Nephron progenitor cell (in vitro differentiated cells): Measurements from ENCODE around the gene BPIFB4.
A peak's percentile ranks its signal among the peaks of the same experiment; 100 is the strongest.
"Not testable (repeated sequence)": the region's sequence is repeated elsewhere in the genome, so short reads cannot be mapped to it uniquely, and the experiment has no call there.

Experiments
- DNase-seq: peaks from one replicate; pipeline ENCODE4 v3.0.0; 2021
- H3K27ac Mint-ChIP-seq: 2 replicates; pipeline ENCODE4 v1.8.0; 2021; ENCODE audit warnings: mild to moderate bottlenecking, moderate library complexity, mixed read lengths
- H3K27me3 Mint-ChIP-seq: 2 replicates; pipeline ENCODE4 v1.8.0; 2021; ENCODE audit warnings: mild to moderate bottlenecking, low read depth, mixed read lengths; ENCODE audit not compliant: poor library complexity
- H3K36me3 Mint-ChIP-seq: 2 replicates; pipeline ENCODE4 v1.8.0; 2021; ENCODE audit warnings: low read depth, mixed read lengths
- H3K4me1 Mint-ChIP-seq: 2 replicates; pipeline ENCODE4 v1.8.0; 2021; ENCODE audit warnings: mixed read lengths
- H3K4me3 Mint-ChIP-seq: 2 replicates; pipeline ENCODE4 v1.8.0; 2021; ENCODE audit warnings: mild to moderate bottlenecking, moderate library complexity, mixed read lengths
- H3K9me3 Mint-ChIP-seq: 2 replicates; pipeline ENCODE4 v1.8.0; 2021; ENCODE audit warnings: mild to moderate bottlenecking, moderate library complexity, mixed read lengths
- TF ChIP-seq, protein P1 (sequence below): fragments of 200-600 bp; sonication (generic); IDR thresholded peaks from 2 replicates; pipeline ENCODE4 v1.5.0; 2021; ENCODE audit warnings: antibody characterized with exemption

Gene BPIFB4

DNA sequence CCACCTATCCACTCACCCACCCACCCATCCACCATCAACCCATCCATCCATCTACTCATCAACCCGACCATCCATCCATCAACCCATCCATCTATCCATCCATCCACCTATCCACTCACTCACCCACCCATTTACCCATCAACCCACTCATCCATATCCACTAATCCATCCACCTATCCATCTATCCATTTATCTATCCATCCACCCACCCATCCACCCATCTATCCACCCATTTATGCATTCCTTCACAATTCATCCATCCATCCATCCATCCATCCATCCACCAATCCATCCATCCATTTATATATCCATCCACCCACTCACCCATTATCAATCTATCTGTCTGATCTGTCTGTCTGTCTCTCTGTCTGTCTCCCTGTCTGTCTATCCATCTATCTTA is 14.1 kb downstream of the BPIFB4 start:
- DNase-seq = no peak
- peaks cover 42% of the 10 kb centered on the region for H3K27me3 Mint-ChIP-seq
- no peaks in the 10 kb centered on the region for H3K36me3 Mint-ChIP-seq
- H3K4me3 Mint-ChIP-seq = no peak overlapping the region
- H3K27ac Mint-ChIP-seq = no peak overlapping the region
- H3K4me1 Mint-ChIP-seq = no peaks in the 10 kb centered on the region
- H3K9me3 Mint-ChIP-seq = no peaks in the 10 kb centered on the region
- TF ChIP-seq, protein P1, sequence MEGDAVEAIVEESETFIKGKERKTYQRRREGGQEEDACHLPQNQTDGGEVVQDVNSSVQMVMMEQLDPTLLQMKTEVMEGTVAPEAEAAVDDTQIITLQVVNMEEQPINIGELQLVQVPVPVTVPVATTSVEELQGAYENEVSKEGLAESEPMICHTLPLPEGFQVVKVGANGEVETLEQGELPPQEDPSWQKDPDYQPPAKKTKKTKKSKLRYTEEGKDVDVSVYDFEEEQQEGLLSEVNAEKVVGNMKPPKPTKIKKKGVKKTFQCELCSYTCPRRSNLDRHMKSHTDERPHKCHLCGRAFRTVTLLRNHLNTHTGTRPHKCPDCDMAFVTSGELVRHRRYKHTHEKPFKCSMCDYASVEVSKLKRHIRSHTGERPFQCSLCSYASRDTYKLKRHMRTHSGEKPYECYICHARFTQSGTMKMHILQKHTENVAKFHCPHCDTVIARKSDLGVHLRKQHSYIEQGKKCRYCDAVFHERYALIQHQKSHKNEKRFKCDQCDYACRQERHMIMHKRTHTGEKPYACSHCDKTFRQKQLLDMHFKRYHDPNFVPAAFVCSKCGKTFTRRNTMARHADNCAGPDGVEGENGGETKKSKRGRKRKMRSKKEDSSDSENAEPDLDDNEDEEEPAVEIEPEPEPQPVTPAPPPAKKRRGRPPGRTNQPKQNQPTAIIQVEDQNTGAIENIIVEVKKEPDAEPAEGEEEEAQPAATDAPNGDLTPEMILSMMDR = no peak

DNA sequence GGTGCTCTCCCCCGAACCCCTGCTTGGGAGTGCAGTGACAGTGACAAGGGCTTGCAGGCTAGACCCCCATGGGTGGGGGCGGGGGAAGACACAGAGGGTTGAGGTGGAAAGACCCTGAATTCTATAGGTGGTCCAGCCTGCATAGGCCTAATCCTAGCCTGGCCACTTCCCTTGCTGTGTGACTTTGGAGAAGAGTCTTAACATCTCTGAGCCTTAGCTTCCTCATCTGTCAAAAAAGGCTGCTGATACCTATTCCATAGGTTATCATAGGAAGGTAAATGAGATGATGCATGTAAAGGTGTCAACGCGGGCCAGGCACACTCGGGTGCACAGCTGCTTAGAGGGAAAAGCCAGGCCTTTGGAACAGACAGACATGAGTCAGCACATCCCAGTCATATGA is 15.8 kb downstream of the BPIFB4 start:
- no peaks in the 10 kb centered on the region for H3K9me3 Mint-ChIP-seq
- H3K4me3 Mint-ChIP-seq = no peak overlapping the region
- TF ChIP-seq, protein P1 = no peak
- H3K27ac Mint-ChIP-seq = no peak overlapping the region
- no peaks in the 10 kb centered on the region for H3K4me1 Mint-ChIP-seq
- no peaks in the 10 kb centered on the region for H3K36me3 Mint-ChIP-seq
- no peak for DNase-seq
- peaks cover 43% of the 10 kb centered on the region for H3K27me3 Mint-ChIP-seq

DNA sequence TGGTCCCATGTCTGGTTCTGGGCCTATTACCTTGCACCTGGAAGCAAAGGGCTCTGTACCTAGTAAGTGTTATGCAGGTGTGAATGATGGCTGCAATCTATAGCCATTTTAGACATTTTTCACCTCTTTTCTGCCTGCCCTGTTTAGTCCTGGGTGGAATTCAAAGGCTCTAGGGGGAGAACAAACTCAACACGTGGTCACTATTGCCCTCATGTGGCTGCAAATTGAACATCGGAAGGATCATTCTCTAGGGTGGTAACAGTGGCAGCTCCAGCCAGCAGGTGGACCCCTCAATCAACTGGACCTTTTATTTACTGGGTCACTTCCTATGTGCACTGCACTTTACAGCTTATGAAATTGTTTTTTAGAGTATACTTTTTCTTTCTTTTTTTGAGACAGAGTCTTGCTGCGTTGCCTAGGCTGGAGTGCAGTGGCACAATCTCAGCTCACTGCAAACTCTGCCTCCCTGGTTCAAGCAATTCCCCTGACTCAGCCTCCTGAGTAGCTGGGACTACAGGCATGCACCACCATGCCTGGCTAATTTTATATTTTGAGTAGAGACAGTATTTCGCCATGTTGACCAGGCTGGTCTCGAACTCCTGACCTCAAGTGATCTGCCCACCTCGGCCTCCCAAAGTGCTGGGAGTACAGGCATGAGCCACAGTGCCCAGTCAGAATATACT is 16.6 kb downstream of the BPIFB4 start:
- not testable (repeated sequence) for H3K9me3 Mint-ChIP-seq, H3K36me3 Mint-ChIP-seq, H3K27ac Mint-ChIP-seq, H3K4me1 Mint-ChIP-seq, H3K4me3 Mint-ChIP-seq
- TF ChIP-seq, protein P1 = peak; percentile 76
- peak; percentile 58 for DNase-seq
- peaks cover 39% of the 10 kb centered on the region for H3K27me3 Mint-ChIP-seq

DNA sequence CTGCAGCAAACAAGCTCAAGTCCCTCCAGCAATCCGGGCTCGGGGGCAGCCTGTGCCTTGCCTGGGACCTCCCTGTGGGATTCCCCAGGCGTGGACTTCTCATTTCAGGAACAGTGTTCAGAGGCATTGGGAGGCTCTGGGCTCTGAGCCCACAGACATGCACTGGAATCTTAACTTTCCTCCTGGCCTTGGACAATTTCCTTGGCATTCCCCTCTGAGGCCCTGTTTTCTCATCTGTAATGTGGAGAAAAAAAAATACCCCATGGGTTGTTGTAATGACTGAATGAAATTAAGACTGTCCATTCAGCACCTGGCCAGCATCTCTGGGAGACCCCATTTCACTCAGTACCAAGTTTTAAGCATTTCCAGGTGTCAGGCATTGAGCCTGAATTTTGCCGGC is 17.6 kb downstream of the BPIFB4 start:
- Mint-ChIP-seq H3K27me3 (peaks cover 34% of the 10 kb centered on the region), H3K4me1 (no peaks in the 10 kb centered on the region), H3K9me3 (no peaks in the 10 kb centered on the region), H3K36me3 (no peaks in the 10 kb centered on the region), H3K4me3 (no peak overlapping the region), H3K27ac (no peak overlapping the region)
- TF ChIP-seq, protein P1 = no peak
- no peak for DNase-seq

DNA sequence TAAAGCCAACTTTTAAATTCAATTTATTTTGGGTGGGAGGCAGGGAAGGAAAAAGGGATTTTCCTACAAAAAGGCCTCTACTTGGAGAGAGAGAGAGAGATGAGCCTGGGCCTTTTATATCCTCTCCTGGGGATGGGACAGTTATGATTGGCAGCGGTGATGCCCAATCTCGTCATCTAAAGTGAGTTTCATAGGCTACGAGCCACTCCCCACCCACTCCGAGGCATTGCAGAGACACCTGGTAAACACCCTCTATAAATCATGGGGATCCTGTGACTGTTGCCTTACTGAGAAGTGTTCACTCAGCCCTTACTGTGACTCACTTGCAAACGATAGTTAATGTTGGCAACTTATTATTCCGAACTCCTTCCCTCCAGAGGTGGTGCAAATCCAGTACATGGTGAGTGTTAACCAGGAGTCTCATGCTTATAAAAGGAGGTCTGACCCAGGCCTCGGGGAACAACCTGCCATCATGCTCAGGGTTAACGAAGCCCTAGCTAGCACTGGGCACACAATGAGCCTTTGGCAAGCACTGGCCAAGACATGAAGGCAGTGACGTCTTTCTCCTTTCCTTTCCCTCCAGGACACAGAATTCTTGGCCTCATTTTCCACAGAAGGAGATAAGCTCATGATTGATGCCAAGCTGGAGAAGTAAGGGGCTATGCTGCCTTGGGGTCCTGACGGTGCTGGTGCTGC is 20.5 kb downstream of the BPIFB4 start:
- Mint-ChIP-seq H3K4me1 (peaks cover under 1% of the 10 kb centered on the region), H3K27me3 (peaks cover 20% of the 10 kb centered on the region), H3K4me3 (no peak overlapping the region), H3K9me3 (no peaks in the 10 kb centered on the region), H3K36me3 (no peaks in the 10 kb centered on the region), H3K27ac (no peak overlapping the region)
- DNase-seq = no peak
- TF ChIP-seq, protein P1 = no peak

DNA sequence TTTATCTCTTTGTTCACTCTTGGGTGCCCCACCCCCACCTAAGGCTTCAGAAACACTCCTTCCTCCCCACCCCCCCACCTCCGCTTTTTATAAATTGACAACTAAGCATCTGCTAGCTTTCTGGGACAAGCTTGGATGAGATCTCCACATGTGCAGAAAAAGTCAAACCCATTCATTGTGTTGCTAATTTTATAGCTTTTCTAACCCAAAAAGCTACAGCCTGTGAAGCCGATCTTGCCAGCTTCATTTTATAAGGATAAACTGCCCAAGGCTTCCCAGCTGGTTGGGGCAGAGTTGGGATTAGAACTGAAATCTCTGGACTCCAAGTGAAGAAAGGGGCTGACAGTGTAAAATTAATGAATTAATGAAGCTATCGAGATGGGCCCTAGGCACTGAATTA is 24.1 kb downstream of the BPIFB4 start:
- TF ChIP-seq, protein P1 = no peak
- no peak overlapping the region for H3K4me3 Mint-ChIP-seq
- DNase-seq = no peak
- no peaks in the 10 kb centered on the region for H3K36me3 Mint-ChIP-seq
- H3K9me3 Mint-ChIP-seq = no peaks in the 10 kb centered on the region
- peaks cover 21% of the 10 kb centered on the region for H3K27me3 Mint-ChIP-seq
- peaks cover 14% of the 10 kb centered on the region for H3K4me1 Mint-ChIP-seq
- H3K27ac Mint-ChIP-seq = no peak overlapping the region
